GM18502 (cell line): ENCODE results near the gene ACOT9.
A peak's percentile ranks its signal among the peaks of the same experiment; 100 is the strongest.
"Not testable (repeated sequence)": the region's sequence is repeated elsewhere in the genome, so short reads cannot be mapped to it uniquely, and the experiment has no call there.

ENCODE experiments used
- ATAC-seq: cut with Tn5 transposase; IDR thresholded peaks from one replicate; pipeline ENCODE4 v1.9.1; 2021; ENCODE audit warnings: mild to moderate bottlenecking; ENCODE audit not compliant: unreplicated experiment, poor library complexity

Gene ACOT9

GRCh38 chrX:23720117-23720677, 22.9 kb downstream of the ACOT9 start:
- ATAC-seq = no peak

GRCh38 chrX:23705235-23705634, 37.8 kb downstream of the ACOT9 start:
- ATAC-seq = no peak

DNA sequence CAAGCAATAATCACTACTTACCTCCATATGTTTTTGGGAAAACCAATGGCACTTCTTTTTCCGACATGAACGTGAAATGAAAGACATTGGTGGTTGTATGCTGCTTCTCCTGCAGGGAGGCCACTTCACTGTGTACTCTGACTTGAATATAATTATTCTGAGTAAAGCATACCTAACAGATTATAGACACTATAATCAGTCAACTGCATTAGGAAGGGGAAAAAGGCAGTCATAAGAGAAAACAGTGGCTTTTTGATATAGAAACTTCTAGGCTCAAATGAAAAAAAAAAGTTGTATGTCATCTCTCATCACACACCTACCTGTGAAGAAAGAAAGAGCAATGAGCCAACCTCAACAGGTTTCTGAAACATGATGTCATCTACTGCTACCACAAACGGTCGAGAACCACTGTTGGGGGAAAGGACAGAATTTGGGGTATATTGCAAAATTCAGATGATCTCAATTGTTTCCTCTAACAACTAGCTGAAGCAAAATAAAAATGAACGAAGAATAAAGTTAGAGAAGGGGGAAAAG, 38.3 kb downstream of the ACOT9 start:
- ATAC-seq = no peak

DNA sequence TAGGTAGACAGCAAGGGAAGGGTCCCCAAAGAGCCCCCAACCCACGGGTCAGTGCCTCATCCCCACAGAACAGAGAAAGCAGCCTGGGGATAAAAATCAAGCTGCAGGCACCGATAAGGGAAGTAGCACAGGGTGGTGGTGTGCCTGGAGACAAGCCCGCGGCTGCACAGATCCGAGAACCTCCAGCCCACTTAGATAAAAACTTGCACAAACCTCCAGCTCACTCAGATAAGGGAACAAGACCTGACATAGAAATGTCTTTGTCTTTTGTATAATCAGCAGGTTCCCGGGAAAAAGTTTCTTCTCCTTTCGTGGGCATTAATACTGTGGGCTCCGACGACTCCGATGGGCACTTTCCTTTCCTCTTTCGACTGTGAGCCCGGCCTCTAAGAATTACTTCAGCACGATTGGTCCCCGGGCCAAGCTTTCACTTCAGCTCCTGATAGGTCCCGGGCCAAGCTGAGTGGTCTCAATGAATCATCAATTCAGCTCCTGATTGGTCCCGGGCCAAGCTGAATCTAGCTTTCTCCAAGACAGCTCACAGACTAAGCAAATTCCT, 43.4 kb downstream of the ACOT9 start:
- no peak for ATAC-seq

DNA sequence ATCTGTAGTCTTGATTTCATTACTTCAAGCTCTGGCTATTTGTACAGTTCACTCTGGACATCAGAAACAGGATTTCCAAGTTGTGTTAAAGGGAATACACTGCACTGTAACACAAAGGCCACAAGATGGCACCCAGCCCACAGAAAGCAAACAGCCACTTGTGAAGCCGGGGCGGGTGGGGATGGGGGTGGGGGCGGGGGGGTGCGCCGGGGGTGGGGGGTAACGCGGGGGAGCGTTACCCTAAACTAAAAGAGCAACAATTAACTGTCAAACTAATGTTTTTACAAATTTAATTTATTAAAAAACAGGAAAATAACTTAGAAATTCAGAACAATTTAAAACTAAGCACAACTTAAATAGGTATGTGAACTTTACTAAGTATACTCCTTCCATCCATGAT, 48.5 kb downstream of the ACOT9 start:
- ATAC-seq = peak; percentile 75

DNA sequence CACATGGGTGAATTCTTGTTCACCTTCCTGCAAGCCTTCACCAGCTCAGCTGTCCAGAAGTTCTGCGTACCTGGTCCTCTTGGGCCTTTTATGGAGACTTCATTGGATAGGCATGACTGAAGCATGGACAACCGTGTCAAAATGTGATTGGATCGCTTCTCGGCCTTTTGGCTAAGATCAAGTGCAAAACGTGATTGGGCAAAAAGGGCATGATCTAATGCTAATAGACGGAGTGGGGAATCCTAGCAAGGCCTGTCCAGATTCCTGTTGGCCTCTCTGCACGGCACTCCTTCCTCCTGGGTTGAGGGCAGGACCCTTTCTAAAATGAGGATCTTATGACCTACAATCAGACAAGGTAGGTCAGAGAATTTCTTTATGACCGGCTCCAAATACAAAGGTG, 50.9 kb downstream of the ACOT9 start:
- ATAC-seq = no peak

DNA sequence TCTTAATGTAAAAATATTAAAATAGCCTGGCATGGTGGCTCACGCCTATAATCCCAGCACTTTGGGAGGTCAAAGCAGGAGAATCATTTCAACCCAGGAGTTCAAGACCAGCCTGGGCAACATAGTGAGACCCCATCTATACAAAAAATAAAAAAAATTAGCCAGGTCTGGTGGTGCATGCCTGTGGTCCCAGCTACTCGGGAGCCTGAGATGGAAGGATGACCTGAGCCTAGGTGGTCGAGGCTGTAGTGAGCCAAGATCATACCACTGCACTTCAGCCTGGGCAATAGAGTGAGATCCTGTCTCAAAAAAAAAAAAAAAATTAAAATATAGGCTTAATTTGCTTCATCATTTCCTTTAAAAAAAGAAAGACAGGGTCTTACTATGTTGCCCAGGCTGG, 66.6 kb downstream of the ACOT9 start:
- not testable (repeated sequence) for ATAC-seq

GRCh38 chrX:23673108-23673507, 70.0 kb downstream of the ACOT9 start:
- no peak for ATAC-seq

DNA sequence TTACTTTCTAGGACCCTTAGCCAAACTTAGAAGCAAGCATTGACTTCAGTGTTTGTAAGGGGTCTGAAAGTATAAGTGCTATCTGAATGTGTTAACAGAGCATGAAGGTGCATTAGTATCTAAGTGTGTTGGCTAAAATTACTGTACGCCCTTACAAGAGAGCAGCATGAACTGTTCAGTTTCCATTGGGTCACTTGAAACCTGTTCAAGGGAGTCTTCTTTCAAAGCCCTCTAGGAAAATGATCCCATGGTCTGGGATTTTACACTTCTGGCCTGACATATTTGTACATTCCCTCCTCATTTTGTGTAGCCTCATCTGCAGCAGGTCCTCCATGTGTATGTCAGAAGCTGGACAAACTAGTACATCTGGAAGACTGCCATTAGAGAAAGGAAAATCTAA, 72.5 kb downstream of the ACOT9 start:
- no peak for ATAC-seq

GRCh38 chrX:23668335-23668734, 74.7 kb downstream of the ACOT9 start:
- ATAC-seq = no peak

GRCh38 chrX:23667239-23668177, 75.6 kb downstream of the ACOT9 start, which contains the start of gene PRDX4:
PRDX4 (plus strand) TSS chrX:23667493; CDS start chrX:23667571, 78 bp downstream.
- peak; percentile 61 for ATAC-seq

DNA sequence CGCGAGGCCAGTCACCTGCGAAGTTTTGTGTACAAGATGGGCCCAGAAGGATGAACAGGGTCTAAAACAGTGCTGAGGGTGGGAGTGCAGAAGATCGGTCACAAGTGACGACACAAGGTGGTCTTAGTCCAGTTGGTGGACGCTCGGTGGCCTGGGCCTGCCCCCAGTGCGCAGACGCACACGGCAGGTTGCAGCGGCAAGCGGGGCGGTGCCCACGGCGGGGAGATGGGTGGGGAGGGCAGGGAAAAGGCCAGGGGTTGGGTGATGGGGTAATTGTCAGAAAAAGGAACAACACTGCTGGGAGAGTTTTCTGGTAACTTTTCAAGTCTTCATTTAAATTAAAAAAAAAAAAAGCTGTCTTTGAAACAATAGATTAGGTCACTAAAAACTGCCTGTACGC, 76.8 kb downstream of the ACOT9 start:
- ATAC-seq = no peak

- ATAC-seq = no peak
Observed at GRCh38 chrX:23664496-23664895, 78.6 kb downstream of the ACOT9 start.

GRCh38 chrX:23662853-23663252, 80.2 kb downstream of the ACOT9 start:
- ATAC-seq = peak; percentile 56

DNA sequence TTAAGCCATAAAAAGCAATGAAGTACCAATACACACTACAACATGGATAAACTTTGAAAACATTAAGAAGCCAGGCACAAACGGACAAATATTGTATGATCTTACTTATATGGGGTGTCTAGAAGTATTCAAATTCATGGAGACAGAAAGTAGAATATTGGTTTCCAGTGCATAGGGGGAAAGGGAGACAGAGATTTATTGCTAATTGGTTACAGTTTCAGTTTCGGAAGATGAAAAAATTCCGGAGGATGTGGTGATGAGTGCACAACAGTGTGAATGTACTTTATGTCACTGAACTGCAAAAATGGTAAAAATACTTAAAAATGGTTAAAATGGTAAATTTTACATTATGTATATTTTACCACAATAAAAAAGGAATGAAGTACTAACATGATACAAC, 80.9 kb downstream of the ACOT9 start:
- peak; percentile 56 for ATAC-seq

DNA sequence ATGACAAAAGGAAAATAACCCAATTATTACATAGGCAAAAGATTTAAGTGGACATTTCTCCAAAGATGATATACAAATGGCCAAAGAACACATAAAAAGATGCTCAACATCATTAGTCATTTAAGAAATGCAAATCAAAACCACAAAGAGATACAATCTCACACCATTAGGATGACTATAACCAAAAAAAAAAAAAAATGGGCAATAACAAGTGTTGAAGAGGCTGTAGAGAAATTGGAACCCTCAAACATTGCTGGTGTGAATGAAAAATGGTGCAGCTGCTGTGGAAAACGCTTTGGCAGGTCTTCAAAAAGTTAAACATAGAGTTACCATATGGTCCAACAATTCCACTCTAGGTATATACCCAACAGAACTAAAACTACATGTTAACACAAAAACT, 81.4 kb downstream of the ACOT9 start:
- peak; percentile 39 for ATAC-seq

DNA sequence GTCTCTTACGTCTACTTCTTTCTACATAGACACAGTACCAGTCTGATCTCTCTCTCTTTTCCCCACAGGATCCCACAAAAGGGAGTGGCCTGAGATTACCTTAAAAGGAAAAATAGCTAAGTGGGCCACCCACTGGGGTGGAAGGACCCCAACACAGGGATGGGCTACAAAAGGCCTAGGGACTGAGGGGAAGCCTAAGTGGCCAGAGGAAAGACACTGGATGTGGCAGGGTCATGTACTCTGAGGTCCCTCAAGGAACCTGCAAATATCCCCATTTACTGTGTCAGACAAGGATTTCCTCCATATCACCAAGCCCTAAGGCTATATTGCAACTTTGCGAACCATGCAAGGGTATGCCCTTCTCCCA, 82.3 kb downstream of the ACOT9 start:
- no peak for ATAC-seq

- not testable (repeated sequence) for ATAC-seq
Observed at GRCh38 chrX:23660083-23660765, 82.9 kb downstream of the ACOT9 start.

GRCh38 chrX:23659339-23659738, 83.7 kb downstream of the ACOT9 start:
- no peak for ATAC-seq

- no peak for ATAC-seq
Observed at GRCh38 chrX:23656684-23657083, 86.4 kb downstream of the ACOT9 start.

DNA sequence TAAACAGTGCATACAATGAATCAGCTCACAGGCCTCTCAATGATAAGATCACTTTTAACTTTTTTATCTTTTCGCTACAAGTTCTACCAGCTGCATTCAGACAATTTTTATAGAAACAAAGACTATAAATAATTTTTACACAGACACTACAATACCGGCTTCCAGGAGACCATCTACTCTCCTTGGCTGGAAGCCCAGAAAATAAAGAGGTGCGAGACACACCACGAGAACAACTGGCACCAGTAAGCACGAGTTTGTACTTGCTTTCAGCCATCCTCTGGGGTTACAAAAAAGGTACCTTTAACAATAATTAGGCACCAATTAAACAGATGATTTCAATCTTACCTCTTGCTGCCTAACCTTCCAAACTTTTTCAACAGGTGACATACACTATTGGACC, 87.0 kb downstream of the ACOT9 start:
- ATAC-seq = no peak
